Measurements from ENCODE around the gene B3GNT4.

- TF ChIP-seq CTCF (IDR thresholded peaks at IDR 0.05; ENCODE audit: low read length) = no peak
- no peak for TF ChIP-seq EZH2 (IDR thresholded peaks at IDR 0.05; ENCODE audit: borderline replicate concordance, low read length)
Measured at GRCh38 chr12:122216445-122216844, 12.9 kb downstream of the B3GNT4 start.

All from OCI-LY1 (cell line).